GM10248 (cell line): ENCODE results near the gene TMEM217.
"Not testable (repeated sequence)": the region's sequence is repeated elsewhere in the genome, so short reads cannot be mapped to it uniquely, and the experiment has no call there.

Source experiments
- CTCF ChIA-PET: fragments of 300-600 bp; sonication (Branson Sonifier 250); formaldehyde crosslinking; extraction: SDS; loops from one replicate; lab custom pipeline; 2021; ENCODE audit warnings: antibody characterized with exemption; lab: Yijun Ruan, JAX
- POLR2A ChIA-PET: fragments of 350-650 bp; sonication (Branson Sonifier 250); formaldehyde crosslinking; extraction: SDS; loops from one replicate; lab custom pipeline; 2020; ENCODE audit warnings: antibody characterized with exemption; lab: Yijun Ruan, JAX
- DNase-seq: peaks from one replicate; pipeline ENCODE4 v3.0.0; 2012; ENCODE audit errors: extremely low spot score
- TF ChIP-seq, protein P1 (sequence below): IDR thresholded peaks from 2 replicates; pipeline ENCODE4 v1.5.1; 2012; ENCODE audit warnings: mild to moderate bottlenecking, low read depth; ENCODE audit errors: extremely low read depth, missing control alignments, control extremely low read depth

Gene TMEM217

DNA sequence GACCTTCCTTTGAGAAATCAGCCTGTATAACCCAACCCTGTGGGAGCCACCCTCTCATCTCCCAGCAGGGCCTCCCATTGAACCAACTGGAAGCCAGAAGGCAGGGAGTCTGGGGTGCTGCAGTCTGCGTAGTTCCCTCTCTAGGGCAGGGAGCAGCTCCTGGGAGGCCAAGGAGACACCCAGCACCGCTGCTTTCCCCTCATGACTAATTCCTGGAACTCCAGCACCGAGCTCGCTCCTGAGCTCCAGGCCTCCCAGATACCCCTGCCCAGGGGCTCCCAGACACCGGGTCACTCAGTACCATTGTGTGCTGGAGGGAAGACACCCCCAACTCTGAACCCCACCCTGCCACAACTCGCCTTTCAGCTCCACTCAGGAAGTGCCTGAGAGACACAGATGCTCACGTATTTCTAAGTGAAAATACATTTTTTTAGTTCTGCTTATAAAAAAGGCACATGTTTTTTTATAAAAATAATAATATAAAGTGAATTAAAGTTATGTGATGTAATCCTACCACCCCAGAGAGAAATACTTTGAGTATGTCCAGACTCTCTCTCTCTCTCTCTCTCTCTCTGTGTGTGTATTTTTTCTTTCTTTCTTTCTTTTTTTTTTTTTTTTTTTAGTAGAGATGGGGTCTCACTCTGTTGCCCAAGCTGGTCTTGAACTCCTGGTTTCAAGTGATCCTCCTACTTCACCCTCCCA is 70.5 kb downstream of the TMEM217 start:
- ChIA-PET CTCF (interaction anchor here (0.8 to 5.3 kb wide), 9 partner anchors 13 to 421 kb away, joined by 3 to 38 read pairs (median 4); no protein-coding TSS in a partner anchor), POLR2A (no interaction called here)
- DNase-seq: no peak
- TF ChIP-seq, protein P1, sequence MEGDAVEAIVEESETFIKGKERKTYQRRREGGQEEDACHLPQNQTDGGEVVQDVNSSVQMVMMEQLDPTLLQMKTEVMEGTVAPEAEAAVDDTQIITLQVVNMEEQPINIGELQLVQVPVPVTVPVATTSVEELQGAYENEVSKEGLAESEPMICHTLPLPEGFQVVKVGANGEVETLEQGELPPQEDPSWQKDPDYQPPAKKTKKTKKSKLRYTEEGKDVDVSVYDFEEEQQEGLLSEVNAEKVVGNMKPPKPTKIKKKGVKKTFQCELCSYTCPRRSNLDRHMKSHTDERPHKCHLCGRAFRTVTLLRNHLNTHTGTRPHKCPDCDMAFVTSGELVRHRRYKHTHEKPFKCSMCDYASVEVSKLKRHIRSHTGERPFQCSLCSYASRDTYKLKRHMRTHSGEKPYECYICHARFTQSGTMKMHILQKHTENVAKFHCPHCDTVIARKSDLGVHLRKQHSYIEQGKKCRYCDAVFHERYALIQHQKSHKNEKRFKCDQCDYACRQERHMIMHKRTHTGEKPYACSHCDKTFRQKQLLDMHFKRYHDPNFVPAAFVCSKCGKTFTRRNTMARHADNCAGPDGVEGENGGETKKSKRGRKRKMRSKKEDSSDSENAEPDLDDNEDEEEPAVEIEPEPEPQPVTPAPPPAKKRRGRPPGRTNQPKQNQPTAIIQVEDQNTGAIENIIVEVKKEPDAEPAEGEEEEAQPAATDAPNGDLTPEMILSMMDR: no peak

DNA sequence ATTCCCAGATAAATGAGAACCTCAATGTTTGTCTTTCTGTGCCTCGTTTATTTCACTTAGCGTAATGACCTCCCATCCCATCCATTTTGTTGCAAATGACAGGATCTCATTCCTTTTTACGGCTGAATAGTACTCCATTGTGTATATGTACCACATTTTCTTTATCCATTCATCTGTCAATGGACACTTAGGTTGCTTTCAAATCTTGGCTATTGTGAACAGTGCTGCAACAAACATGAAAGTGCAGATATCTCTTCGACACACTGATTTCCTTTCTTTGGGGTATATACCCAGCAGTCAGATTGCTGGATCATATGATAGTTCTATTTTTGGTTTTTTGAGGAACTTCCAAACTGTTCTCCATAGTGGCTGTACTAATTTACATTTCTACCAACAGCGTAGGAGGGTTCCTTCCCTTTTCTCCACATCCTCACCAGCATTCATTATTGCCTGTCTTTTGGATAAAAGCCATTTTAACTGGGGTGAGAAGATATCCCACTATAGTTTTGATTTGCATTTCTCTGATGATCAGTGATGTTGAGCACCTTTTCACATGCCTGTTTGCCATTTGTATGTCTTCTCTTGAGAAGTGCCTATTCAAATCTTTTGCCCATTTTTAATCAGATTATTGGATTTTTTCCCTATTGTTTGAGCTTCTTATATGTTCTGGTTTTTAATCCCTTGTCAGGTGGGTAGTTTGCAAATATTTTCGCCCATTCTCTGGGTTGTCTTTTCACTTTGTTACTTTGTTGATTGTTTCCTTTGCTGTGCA is 71.8 kb downstream of the TMEM217 start:
- CTCF ChIA-PET: interaction anchor here (0.9 to 5.3 kb wide), 8 partner anchors 14 to 301 kb away, joined by 3 to 38 read pairs (median 4); no protein-coding TSS in a partner anchor
- POLR2A ChIA-PET, DNase-seq: not testable (repeated sequence)

DNA sequence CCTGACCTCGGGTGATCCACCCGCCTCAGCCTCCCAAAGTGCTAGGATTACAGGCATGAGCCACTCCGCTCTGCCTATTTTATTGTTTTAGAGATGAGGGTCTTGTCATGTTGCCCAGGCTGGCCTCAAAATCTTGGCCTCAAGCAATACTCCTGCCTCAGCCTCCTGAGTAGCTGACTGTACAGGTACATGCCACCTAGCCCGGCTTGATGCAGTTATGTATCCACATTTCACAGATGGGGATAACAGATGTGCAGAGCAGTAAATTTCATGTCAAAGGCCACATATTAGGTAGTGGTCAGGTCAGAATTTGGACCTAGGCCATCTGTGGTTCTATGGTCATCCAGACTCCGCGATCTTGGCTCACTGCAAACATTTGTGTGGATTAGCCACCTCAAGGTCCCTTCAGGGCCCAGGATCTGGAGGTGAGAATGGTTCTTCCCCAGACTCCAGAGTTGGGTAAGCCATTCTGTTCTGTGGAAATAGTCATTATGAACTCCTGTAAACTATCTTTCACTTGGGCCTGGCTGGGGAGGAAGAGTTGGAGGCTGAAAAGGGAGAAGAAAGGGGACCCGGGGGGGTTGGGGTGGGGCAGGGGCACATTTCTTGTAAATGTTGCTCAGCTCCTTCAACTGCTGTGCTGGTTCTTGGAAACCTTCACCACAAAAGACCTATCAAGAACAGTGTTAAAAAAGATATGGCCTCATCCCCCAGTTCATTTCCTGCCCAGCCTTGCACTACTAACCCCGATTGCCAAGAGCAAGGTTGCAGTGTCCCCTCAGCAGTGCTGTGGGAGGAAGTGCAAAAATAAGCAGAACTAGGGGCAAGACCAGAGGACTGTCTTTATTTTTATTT is 75.0 kb downstream of the TMEM217 start:
- CTCF ChIA-PET: interaction anchor here (1.3 to 16.4 kb wide), 3 partner anchors 11 to 155 kb away, joined by 4 to 519 read pairs (median 25); partner anchors contain the start of gene PIM1
- DNase-seq: peak; percentile 52
- POLR2A ChIA-PET: no interaction called here
- TF ChIP-seq, protein P1: no peak

DNA sequence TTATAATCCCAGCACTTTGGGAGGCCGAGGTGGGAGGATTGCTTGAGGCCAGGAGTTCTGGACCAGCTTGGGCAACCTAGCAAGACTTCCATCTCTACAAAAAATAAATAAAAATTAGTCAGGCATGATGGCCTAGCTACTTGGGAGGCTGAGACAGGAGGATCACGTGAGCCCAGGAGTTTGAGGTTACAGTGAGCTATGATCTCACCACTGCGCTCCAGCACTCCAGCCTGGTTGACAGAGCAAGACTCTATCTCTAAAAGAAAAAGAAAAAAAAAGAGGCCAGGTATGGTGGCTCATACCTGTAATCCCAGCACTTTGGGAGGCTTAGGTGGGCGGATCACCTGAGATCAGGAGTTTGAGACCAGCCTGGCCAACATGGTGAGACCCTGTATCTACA is 77.3 kb downstream of the TMEM217 start:
- POLR2A ChIA-PET: interaction anchor here (0.7 kb wide), 1 partner anchor 39 kb away, joined by 3 read pairs; no protein-coding TSS in a partner anchor
- not testable (repeated sequence) for DNase-seq
- CTCF ChIA-PET: interaction anchor here (1.2 to 16.4 kb wide), 4 partner anchors 9 to 153 kb away, joined by 3 to 519 read pairs (median 14); partner anchors contain the start of gene PIM1

DNA sequence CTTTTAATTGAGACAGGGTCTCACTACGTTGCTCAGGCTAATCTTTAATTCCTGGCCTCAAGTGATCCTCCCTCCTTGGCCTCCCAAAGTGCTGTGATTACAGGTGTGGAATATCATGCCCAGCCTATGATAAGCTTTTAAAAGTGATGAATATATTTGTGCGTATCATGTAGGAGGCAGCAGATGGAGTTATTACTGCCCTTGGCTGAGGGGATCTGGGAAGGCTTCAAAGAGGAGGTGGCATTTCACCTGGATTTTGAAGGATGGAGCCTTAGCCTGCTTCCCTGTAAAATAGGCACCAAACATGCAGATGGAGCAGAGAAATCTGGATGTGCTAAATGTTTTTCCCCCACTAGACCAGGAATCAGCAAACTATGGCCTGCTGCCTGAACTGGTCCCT is 77.9 kb downstream of the TMEM217 start:
- DNase-seq: no peak
- TF ChIP-seq, protein P1: no peak
- POLR2A ChIA-PET: interaction anchor here (0.7 kb wide), 1 partner anchor 39 kb away, joined by 3 read pairs; no protein-coding TSS in a partner anchor
- CTCF ChIA-PET: interaction anchor here (1.3 to 16.4 kb wide), 4 partner anchors 9 to 152 kb away, joined by 3 to 519 read pairs (median 14); partner anchors contain the start of gene PIM1

DNA sequence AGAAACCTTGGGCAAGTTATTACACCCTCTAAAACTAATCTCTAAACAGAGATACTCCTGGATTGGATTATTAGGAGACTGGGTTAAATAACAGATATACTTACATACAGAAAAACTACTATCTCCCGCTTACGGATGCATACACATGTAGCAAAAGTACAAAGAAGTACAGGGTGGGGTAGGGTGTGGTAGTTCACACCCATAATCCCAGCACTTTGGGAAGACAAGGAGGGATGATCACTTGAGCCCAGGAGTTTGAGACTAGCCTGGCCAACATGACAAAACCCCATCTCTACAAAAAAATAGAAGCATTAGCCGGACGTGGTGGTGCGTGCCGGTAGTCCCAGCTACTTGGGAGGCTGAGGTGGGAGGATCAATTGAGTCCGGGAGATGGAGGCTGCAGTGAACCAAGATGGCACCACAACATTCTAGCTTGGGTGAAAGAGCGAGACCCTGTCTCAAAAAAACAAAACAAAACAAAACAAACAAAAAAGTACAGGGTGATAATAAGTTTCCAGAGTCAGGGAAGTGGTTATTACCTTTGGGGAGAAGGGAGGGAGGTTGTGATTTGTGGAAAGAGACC is 79.9 kb downstream of the TMEM217 start:
- DNase-seq: no peak
- ChIA-PET POLR2A (no interaction called here), CTCF (interaction anchor here (1.1 to 16.4 kb wide), 5 partner anchors 11 to 150 kb away, joined by 3 to 519 read pairs (median 20); no protein-coding TSS in a partner anchor)
- TF ChIP-seq, protein P1: no peak
